HUES6 (cell line): ENCODE measurements around the gene ATM.

Experiments
- H3K27ac ChIP-seq: 2 replicates; pipeline ENCODE4 v1.7.0; 2013; ENCODE audit warnings: low read depth, mild to moderate bottlenecking, low read length, inconsistent platforms
- H3K27me3 ChIP-seq: 2 replicates; pipeline ENCODE4 v1.6.1; 2013; ENCODE audit warnings: low read length; ENCODE audit not compliant: control insufficient read depth, insufficient read depth
- H3K36me3 ChIP-seq: 2 replicates; pipeline ENCODE4 v1.6.1; 2013; ENCODE audit warnings: low read length; ENCODE audit not compliant: control insufficient read depth, insufficient read depth
- H3K4me1 ChIP-seq: 2 replicates; pipeline ENCODE4 v1.6.1; 2013; ENCODE audit warnings: low read length; ENCODE audit not compliant: control insufficient read depth, insufficient read depth
- H3K4me3 ChIP-seq: 2 replicates; pipeline ENCODE4 v1.5.1; 2013; ENCODE audit warnings: low read depth, low read length
- H3K9ac ChIP-seq: one replicate; pipeline ENCODE4 v1.6.1; 2013; ENCODE audit warnings: mild to moderate bottlenecking, low read length
- H3K9me3 ChIP-seq: 2 replicates; pipeline ENCODE4 v1.6.1; 2013; ENCODE audit warnings: low read depth, low read length; ENCODE audit not compliant: control insufficient read depth, insufficient read depth

ATM gene

DNA sequence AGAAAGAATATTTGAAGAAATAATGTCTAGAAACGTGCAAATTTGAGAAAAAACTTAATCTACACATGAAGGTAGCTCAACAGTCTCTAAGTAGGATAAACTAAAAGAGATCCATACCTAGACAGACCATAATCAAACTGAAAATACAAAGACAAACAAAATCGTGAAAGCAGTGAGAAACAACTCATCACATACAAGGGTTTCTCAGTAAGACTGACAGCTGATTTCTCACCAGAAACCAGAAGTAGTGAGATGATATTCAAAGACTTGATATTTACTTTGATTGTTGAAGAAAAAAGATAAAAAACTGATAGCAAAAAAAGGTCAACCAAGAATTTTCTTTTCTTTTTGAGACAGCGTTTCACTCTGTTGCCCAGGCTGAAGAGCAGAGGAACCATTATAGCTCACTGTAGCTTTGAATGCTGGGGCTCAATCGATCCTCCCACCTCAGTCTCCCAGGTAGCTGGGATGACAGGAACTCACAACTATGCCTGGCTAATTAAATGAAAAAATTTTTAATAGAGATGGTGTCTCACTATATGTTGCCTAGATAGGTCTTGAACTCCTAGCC, 17.9 kb upstream of the ATM start:
- Histone ChIP-seq H3K27me3 (no peaks in the 10 kb centered on the region), H3K9ac (no peak overlapping the region), H3K9me3 (0 out of 2 replicates have a peak, but pooled peaks cover 10% of the 10 kb centered on the region), H3K4me1 (peaks cover 16% of the 10 kb centered on the region), H3K4me3 (no peak overlapping the region), H3K36me3 (peaks cover 59% of the 10 kb centered on the region), H3K27ac (no peak overlapping the region)

DNA sequence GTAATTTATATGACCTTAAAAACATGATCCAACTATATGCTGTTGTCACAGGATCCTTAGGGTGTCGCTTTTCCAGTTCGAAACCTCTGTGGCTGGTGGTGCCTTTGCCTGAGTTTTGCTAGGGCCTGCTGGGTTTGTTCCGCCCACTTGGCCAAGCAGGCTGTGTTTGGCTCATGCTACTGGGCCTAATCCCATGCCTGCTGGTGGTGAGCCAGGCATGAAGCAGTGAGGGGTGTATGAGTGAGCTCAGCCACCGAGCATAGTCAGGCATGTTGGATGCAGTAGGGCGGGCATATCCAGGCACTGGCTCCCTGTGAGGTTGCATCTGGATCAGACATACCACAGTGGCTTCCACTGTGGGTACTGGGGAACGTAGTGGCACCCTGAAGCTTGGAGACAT, 16.7 kb upstream of the ATM start:
- Histone ChIP-seq H3K4me1 (peaks cover 4% of the 10 kb centered on the region), H3K9ac (no peak overlapping the region), H3K9me3 (0 out of 2 replicates have a peak, but pooled peaks cover 10% of the 10 kb centered on the region), H3K27me3 (no peaks in the 10 kb centered on the region), H3K27ac (no peak overlapping the region), H3K36me3 (peaks cover 67% of the 10 kb centered on the region), H3K4me3 (no peak overlapping the region)

DNA sequence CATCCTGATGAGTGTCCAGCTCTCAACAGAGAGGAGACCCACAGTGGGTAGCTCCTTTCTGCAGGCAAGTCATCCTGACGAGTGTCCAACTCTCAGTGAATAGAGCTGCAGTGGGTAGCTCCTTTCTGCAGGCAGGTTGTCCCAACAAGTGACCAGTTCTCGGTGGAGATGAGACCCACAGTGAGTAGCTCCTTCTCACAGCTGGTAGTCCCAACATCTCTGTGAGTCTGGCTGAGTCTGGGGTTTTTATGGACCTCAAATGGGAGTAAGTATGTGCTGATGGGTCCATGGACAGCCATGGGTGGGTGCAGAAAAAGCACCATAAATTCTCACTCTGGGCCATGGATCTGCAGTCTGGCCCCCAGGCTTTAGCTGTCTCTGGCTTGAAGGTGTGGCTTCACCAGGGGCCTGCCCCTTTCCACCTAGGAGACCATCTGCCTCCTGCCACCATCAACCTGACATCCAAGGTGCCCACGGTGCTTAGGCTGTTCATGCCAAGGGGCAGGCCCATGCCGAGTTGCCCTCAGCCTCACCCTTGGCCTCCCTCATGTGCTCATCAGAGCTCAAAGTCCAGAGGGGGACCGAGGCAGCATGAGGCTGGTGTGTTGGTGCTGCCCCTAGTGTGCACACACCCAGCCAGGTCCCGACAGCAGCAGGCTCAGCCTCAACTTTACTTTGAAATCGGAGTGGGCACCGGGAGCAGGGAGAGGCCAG, 15.7 kb upstream of the ATM start:
- Histone ChIP-seq H3K4me3 (no peak overlapping the region), H3K36me3 (peaks cover 67% of the 10 kb centered on the region), H3K27me3 (no peaks in the 10 kb centered on the region), H3K27ac (no peak overlapping the region), H3K4me1 (no peaks in the 10 kb centered on the region), H3K9me3 (0 out of 2 replicates have a peak, but pooled peaks cover 10% of the 10 kb centered on the region), H3K9ac (no peak overlapping the region)

DNA sequence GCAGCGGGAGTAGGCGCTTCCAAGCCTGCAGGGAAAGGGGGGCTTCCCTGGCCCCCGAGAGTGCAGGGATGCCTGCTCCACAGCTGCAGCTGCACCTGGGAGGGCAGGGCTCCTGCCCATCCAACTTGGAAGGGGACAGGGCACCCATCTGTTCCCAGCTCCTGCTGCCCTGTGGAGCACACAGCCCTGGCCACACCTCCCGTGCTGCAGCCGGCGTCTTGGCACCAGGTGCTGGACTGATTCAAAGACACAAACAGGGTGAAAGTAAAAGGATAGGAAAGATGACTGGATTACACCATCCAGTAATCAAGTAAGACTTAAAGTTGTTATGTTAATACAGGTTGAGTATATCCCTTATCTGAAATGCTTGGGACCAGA, 15.2 kb upstream of the ATM start:
- H3K36me3 ChIP-seq: peaks cover 67% of the 10 kb centered on the region
- 0 out of 2 replicates have a peak, but pooled peaks cover 10% of the 10 kb centered on the region for H3K9me3 ChIP-seq
- no peak overlapping the region for H3K27ac ChIP-seq
- H3K9ac ChIP-seq: no peak overlapping the region
- H3K27me3 ChIP-seq: no peaks in the 10 kb centered on the region
- no peak overlapping the region for H3K4me3 ChIP-seq
- no peaks in the 10 kb centered on the region for H3K4me1 ChIP-seq

DNA sequence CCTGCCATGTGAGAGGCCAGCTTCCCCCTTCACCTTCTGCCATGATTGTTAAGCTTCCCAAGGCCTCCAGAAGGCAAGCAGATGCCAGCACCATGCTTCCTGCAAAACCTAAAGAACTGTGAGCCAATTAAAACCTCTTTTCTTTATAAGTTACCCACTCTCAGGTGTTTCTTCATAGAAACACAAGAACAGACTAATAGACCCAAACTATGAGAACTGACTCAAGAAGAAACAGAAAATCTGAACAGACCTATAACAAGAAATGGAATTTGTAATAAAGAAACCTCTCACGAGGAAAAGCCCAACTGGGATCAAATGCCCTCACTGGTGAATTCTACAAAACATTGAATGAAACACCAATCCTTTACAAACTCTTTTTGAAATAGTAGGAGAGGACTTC, 12.4 kb upstream of the ATM start:
- Histone ChIP-seq H3K27ac (no peak overlapping the region), H3K36me3 (peaks cover 53% of the 10 kb centered on the region), H3K27me3 (no peaks in the 10 kb centered on the region), H3K4me1 (no peaks in the 10 kb centered on the region), H3K9ac (no peak overlapping the region), H3K9me3 (0 out of 2 replicates have a peak, but pooled peaks cover 2% of the 10 kb centered on the region), H3K4me3 (no peak overlapping the region)

DNA sequence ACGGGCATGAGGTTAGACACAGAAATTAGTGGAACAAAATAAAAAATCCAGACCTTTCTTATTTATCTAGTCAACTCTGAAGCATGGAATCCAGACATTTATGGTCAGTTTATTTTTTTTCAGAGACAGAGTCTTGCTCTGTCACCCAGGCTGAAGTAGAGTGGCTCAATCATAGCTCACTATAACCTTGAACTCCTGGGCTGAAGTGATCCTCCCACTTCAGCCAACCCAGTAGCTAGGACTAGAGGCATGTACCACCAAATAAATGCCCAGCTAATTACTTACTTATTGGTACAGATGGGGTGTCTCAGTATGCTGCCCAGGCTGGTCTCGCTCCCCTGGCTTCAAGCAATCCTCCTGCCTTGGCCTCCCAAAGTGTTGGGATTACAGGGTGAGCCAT, 9.1 kb upstream of the ATM start:
- H3K36me3 ChIP-seq: peaks cover 20% of the 10 kb centered on the region
- no peaks in the 10 kb centered on the region for H3K27me3 ChIP-seq
- H3K9ac ChIP-seq: no peak overlapping the region
- H3K27ac ChIP-seq: no peak overlapping the region
- no peaks in the 10 kb centered on the region for H3K9me3 ChIP-seq
- H3K4me1 ChIP-seq: peaks cover 3% of the 10 kb centered on the region
- no peak overlapping the region for H3K4me3 ChIP-seq

DNA sequence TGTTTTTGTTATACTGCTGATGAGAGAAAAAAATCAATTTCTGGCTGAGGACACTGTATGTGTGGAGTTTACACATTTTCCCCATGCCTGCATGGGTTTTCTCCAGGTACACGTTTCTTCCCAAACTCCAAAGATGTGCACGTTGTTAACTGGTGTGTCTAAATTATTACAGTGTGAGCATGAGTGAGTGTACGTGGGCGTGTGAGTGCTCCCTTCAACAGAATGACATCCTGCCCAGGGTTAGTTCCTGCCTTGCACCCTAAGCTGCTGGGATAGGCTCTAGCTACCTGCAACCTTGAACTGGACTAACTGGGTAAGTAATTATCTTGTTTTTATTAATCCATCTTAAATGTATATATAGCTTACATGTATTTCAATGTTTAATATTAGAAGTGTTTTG, 5.9 kb upstream of the ATM start:
- H3K27me3 ChIP-seq: no peaks in the 10 kb centered on the region
- H3K36me3 ChIP-seq: peaks cover 7% of the 10 kb centered on the region
- H3K4me1 ChIP-seq: peaks cover 27% of the 10 kb centered on the region
- no peak overlapping the region for H3K9ac ChIP-seq
- no peak overlapping the region for H3K27ac ChIP-seq
- no peaks in the 10 kb centered on the region for H3K9me3 ChIP-seq
- H3K4me3 ChIP-seq: no peak overlapping the region

DNA sequence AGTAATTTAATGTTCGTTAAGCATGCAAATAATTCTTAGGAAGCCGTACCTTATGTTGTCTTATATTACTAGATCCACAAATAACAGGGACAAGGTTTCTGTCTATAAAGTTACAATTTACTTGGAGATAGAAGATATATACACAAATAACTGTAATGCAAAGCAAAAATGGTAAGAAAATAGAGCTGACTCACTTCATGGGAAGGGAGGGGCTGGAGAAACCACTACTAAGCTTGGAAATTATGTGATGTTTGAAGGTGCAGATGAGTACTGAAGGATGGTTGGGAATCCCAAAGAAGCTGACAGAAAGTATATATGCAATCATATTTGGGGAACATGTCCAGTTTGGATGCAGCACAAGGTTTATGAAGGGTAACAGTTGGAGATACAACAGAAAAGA, 4.4 kb upstream of the ATM start:
- H3K4me3 ChIP-seq: no peak overlapping the region
- peaks cover 7% of the 10 kb centered on the region for H3K36me3 ChIP-seq
- H3K27me3 ChIP-seq: no peaks in the 10 kb centered on the region
- peaks cover 27% of the 10 kb centered on the region for H3K4me1 ChIP-seq
- H3K27ac ChIP-seq: no peak overlapping the region
- no peak overlapping the region for H3K9ac ChIP-seq
- H3K9me3 ChIP-seq: no peaks in the 10 kb centered on the region

DNA sequence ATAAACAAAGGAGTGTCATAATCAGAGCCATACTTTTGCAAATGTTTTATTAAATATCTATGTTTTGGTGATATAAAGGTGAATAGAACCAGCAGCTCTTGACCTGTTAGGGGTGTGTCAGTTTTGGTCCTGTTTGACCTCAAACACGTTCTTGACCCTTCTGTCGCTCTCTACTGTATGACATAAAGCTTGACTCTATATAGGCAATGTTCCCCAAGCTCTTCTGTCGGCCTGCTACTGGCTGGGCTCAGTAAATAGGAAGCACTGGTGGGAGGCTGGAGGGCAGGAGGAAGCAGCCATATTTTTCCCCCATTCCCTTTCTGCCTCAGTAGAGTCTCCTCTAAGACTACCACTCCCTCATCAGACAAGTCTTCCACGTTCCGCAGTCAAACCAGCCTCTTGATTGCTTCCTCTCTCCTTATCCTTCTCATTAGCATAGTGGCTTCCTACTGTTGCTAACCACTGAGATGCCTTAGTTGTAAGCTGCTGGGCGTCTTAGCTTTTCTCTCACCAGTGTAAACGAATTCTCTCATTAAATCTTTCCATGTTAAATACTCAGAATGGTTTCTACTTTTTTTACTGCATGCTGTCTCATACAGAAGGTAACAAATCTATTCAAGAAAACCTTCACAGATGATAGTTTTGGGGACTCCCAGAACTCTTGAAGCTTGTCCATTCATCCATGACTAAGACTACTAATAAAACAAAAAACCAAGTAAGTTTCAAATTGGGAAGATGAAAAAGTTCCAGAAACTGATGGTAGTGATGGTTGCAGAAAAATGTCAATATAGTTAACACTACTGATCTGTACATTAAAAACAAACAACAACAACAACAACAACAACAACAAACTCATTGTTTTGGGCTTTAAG, 3.7 kb upstream of the ATM start:
- Histone ChIP-seq H3K9ac (no peak overlapping the region), H3K27me3 (no peaks in the 10 kb centered on the region), H3K27ac (no peak overlapping the region), H3K36me3 (peaks cover 2% of the 10 kb centered on the region), H3K4me3 (no peak overlapping the region; the same call in 1 of the 2 replicates), H3K9me3 (no peaks in the 10 kb centered on the region), H3K4me1 (peaks cover 34% of the 10 kb centered on the region)

DNA sequence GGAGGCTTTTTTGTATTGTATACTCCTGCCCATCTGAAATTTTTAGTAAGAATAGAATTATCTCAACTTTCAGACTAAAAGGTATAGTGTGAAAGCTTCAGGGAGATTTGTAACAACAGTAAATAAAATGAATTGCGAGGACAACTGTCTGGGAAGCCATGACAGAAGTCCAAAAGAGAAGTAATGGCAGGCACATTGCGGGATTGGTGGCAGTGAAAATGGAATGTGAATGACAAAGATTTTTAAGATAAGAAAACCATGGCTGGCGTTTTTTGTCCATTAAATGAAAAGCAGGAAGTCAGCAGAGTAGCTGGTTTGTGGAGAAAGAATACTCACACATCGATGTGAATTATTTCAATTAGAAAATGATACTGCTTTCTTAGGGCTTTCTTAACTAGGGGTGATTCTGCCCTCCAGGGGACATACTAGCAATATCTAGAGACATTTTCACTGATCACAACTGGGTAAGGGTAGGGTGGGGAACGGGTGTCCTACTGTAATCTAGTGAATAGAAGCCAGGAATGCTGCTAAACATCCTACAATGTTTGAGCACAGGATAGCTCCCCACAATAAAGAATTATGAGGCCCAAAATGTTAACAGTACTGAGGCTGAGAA, 2.0 kb upstream of the ATM start:
- Histone ChIP-seq H3K4me3 (peak overlapping the region; percentile 81), H3K9ac (peak overlapping the region; percentile 91), H3K4me1 (peaks cover 48% of the 10 kb centered on the region), H3K27ac (no peak overlapping the region; the same call in 1 of the 2 replicates), H3K9me3 (no peaks in the 10 kb centered on the region), H3K36me3 (no peaks in the 10 kb centered on the region), H3K27me3 (no peaks in the 10 kb centered on the region)
